ENCODE results near the gene DNAJC30.

DNA sequence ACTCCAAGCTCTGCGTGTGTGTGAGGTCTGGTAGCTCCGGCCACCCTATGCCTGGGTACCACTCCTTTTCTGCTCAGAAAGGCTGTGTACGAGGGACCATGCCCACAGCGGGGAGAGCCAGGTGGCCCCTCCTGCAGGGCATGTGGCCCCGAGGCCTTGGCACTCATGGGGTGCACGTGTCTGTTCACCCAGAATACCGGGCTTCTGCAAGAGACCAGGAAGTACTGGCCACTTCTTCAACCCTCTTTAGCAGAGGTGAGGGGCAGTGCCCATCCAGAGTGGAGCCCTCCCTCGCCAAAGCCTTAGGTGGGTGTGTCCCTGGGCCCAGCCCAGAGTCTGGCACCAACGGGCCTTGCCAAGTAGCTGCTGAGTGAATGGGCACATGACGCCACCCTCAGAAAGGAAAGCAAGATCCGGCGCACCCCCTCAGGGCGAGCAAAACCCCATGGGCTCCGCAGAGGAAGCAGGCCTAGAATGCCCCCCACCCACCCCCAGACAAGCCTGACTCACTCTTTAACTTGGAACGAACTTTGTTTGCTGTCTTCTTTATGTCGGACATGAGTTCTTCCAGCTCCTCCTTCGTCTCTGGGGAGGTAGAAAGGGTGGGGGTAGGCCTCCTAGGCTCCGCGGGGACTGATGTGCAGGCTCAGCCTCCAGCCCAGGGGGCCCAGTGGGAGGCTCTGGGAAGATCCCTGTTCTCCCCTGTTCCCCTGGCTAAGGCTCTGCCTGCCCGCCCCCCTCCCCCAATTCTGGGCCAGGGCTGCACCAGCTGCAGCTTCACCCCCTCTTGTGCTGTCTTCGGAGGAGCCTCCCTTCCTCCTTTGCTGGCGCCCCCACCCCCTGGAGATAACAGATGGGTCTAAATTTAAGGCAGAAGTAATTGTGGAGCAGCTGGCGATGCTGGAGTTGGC lies 21.6 kb upstream of the DNAJC30 start:
- TF ChIP-seq, protein P1, sequence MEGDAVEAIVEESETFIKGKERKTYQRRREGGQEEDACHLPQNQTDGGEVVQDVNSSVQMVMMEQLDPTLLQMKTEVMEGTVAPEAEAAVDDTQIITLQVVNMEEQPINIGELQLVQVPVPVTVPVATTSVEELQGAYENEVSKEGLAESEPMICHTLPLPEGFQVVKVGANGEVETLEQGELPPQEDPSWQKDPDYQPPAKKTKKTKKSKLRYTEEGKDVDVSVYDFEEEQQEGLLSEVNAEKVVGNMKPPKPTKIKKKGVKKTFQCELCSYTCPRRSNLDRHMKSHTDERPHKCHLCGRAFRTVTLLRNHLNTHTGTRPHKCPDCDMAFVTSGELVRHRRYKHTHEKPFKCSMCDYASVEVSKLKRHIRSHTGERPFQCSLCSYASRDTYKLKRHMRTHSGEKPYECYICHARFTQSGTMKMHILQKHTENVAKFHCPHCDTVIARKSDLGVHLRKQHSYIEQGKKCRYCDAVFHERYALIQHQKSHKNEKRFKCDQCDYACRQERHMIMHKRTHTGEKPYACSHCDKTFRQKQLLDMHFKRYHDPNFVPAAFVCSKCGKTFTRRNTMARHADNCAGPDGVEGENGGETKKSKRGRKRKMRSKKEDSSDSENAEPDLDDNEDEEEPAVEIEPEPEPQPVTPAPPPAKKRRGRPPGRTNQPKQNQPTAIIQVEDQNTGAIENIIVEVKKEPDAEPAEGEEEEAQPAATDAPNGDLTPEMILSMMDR (IDR thresholded peaks at IDR 0.05), result no peak
- TF ChIP-seq POLR2A (IDR thresholded peaks at IDR 0.05) (no peak), EP300 (IDR thresholded peaks at IDR 0.05) (no peak)

Data from tibial nerve (tissue), 4 donors.